ENCODE results near the gene HTR7.
"Not testable (repeated sequence)": the region's sequence is repeated elsewhere in the genome, so short reads cannot be mapped to it uniquely, and the experiment has no call there.

Gene HTR7

GRCh38 chr10:90857635-90858460 lies at the start of gene HTR7:
HTR7 (minus strand) TSS chr10:90858039; CDS start chr10:90857671, 368 bp downstream.
- DNase-seq (ENCODE audit: low spot score) = peak; percentile 89

GRCh38 chr10:90906596-90906995 lies 48.8 kb upstream of the HTR7 start:
- DNase-seq (ENCODE audit: low spot score) = no peak
- TF ChIP-seq CTCF (IDR thresholded peaks at IDR 0.05; ENCODE audit: extremely low read depth, missing control alignments) = no peak

More at GRCh38 chr10:90857635-90858460, at the start of gene HTR7:
- TF ChIP-seq CTCF (IDR thresholded peaks at IDR 0.05; ENCODE audit: extremely low read depth, missing control alignments) = peak; percentile 43

GRCh38 chr10:90905925-90906324 lies 48.1 kb upstream of the HTR7 start:
- TF ChIP-seq CTCF (IDR thresholded peaks at IDR 0.05; ENCODE audit: extremely low read depth, missing control alignments) = no peak
- no peak for DNase-seq (ENCODE audit: low spot score)

GRCh38 chr10:90896916-90897315 lies 39.1 kb upstream of the HTR7 start:
- DNase-seq (ENCODE audit: low spot score) = not testable (repeated sequence)

- TF ChIP-seq CTCF (IDR thresholded peaks at IDR 0.05; ENCODE audit: extremely low read depth, missing control alignments) = no peak
Observed at GRCh38 chr10:90893190-90893589, 35.4 kb upstream of the HTR7 start.

GRCh38 chr10:90890347-90890746 lies 32.5 kb upstream of the HTR7 start:
- DNase-seq (ENCODE audit: low spot score) = no peak
- no peak for TF ChIP-seq CTCF (IDR thresholded peaks at IDR 0.05; ENCODE audit: extremely low read depth, missing control alignments)

More at GRCh38 chr10:90893190-90893589, 35.4 kb upstream of the HTR7 start:
- no peak for DNase-seq (ENCODE audit: low spot score)

- no peak for TF ChIP-seq CTCF (IDR thresholded peaks at IDR 0.05; ENCODE audit: extremely low read depth, missing control alignments)
- DNase-seq (ENCODE audit: low spot score) = no peak
Observed at GRCh38 chr10:90889636-90890035, 31.8 kb upstream of the HTR7 start.

GRCh38 chr10:90888387-90888786 lies 30.5 kb upstream of the HTR7 start:
- DNase-seq (ENCODE audit: low spot score) = no peak
- TF ChIP-seq CTCF (IDR thresholded peaks at IDR 0.05; ENCODE audit: extremely low read depth, missing control alignments) = no peak

All from GM20000 (cell line).